Activated T-cell treated with anti-CD3 and anti-CD28 coated beads for 24 hours (primary cell): Measurements from ENCODE around the gene SEMA5A.

Experiments
- DNase-seq: peaks from one replicate; pipeline ENCODE4 v3.0.0-alpha.2; 2020; ENCODE audit warnings: low read depth

Gene SEMA5A

DNA sequence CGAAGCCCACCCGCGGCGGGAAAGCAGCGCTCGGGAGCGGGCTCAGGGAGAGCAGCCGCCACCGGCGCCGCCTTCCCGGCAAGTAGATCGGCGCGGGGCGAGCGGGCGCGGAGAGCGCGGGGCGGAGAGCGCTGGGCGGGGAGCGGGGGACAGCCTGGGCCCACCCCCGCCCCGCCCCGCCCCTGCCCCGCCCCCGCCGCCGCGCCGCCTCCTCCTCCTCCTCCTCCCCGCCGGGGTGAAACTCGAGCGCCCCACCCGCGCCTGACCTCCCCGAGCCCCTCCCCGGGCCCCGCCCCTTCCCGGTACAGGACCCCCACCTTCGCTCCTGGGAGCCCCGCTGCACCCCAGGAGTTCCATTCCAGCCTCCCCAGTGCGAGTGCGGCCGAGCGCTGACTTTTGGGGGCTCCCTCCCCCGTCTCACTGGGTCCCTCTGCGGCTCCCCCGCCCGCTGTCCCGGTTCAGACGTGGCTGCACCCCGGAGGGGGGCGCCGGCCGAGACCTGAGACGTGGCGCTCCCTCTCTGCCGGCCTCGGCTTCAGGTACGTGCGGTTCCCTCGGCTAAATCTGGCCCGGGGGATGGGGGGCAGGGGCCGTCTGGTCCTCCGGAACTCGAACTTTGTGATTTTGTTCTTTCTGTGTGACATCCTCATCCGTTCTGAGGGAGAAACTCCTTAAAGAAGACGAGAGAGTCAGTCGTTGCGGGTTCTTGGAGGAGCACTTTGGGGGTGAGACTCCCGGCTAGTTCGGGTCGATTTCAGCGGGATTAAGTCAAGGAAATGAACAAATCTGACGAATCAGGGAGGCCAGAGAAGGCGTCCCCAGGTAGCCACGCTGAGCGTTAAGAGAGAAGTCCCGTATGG lies at the start of gene SEMA5A:
TSS of gene SEMA5A (minus strand) at position 84 of the 860 bp plus-strand sequence. CDS start 166,129 bp downstream, outside the sequence.
- no peak for DNase-seq

GRCh38 chr5:9594913-9595312 lies 49.0 kb upstream of the SEMA5A start:
- DNase-seq: no peak

GRCh38 chr5:9589049-9589835 lies 43.4 kb upstream of the SEMA5A start:
- no peak for DNase-seq

DNA sequence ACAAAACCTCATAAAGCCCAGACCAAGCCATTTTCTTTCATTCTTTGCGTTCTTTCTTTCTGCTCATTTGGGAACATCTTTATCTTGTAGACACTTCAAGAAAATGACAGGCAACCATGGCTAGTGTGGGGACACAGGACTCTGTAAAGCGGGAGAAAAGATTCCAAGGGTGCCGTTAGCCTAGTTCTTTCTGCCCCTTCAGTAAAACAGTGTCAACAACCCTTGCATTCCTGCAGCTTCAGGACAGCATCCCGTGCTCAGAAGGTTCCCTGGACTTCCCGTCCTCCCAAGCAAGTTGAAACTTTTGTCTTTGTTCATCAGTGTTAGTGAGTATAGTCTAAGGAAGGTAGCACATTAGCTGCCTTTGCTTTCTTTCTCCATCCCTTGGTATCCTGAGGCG lies 42.4 kb upstream of the SEMA5A start:
- DNase-seq: no peak

DNA sequence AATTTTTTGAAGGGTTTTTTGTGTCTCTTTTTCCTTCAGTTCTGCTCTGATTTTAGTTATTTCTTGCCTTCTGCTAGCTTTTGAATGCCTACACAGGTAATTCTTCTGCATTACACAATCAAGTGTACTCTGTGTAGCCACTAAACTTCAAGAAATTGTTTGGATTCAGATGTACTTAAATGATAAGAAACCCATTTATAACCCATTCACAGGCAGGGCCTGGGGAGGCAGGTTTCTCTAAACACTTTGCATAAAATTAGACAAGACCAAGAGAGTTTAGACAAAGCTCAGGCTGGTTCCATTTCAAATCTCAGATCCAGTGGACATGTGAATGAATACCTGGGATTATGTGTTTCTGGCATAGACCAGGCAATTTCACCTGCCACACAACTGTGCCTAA lies 41.3 kb upstream of the SEMA5A start:
- no peak for DNase-seq

DNA sequence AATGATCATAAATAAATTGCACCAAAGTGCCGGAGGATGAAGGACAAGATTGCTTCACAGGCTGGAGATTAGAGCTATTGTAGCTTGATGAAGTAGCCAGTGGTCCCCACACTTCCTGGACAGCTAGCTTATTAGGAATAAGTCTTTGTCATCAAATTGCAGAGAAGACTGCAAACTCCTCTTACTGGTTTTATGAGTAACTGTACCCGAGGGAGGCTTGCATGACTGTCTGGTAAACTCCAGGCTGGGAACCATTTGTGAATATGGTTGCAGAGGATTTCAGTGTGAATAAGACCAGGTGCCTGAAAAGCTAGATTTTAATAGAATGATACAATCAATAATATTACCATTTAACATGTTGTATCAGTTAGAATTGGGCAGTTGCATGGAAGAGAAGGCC lies 36.5 kb upstream of the SEMA5A start:
- no peak for DNase-seq

- no peak for DNase-seq
Measured at GRCh38 chr5:9573796-9574195, 27.9 kb upstream of the SEMA5A start.

- DNase-seq: no peak
Measured at GRCh38 chr5:9572246-9572645, 26.4 kb upstream of the SEMA5A start.

- DNase-seq: no peak
Measured at GRCh38 chr5:9570876-9571275, 25.0 kb upstream of the SEMA5A start.

- no peak for DNase-seq
Measured at GRCh38 chr5:9567039-9567438, 21.2 kb upstream of the SEMA5A start.

- DNase-seq: no peak
Measured at GRCh38 chr5:9564752-9565151, 18.9 kb upstream of the SEMA5A start.

GRCh38 chr5:9562141-9562540 lies 16.3 kb upstream of the SEMA5A start:
- DNase-seq: no peak

GRCh38 chr5:9559965-9560364 lies 14.1 kb upstream of the SEMA5A start:
- no peak for DNase-seq

DNA sequence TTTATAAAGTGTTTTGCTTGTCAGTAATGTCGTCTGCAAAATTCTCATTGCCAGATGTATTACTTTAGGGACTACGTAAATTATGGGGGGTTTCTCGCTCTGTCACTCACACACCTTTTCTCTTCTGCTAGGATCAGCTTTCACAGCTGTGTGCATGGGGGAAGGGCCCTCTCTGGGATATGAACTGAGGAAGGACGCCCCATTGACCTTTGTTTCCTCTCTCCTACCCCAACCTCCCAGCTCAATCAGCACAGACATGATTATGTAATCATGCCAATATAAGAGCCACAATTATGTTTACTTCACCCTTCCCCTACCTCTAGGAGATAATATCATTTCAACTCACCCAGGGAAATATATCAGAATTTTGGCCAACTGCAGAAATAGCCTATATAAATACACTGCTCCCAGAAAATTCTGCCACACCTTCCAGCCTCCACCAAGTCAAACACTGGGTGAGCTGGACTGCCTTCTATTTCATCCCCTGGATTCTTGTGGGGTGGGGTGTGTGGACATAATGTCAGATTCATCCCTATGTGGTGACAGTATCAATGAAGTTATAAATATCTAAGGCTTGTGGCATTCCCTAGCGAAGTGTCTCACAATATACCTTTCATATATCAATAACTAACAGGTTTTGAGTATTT lies 12.6 kb upstream of the SEMA5A start:
- no peak for DNase-seq

GRCh38 chr5:9557696-9558095 lies 11.8 kb upstream of the SEMA5A start:
- no peak for DNase-seq

DNA sequence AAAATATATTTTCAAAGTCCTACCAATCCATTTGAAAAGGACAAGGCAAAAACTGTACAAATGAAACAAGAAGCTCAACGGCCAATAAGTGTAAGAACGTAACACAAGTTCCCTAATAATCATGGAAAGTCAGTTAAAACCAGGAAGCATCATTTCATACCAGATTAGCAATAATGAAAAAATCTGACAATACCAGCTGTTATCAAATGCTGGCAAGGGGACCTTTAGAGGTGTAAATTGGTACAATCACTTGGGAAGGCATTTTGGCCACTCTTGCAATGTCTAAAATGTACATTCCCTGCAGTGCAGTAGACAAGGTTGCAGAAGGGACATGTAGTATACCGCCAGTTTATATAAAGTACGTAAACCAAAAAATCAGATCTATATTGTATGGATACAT lies 10.1 kb upstream of the SEMA5A start:
- no peak for DNase-seq

- no peak for DNase-seq
Measured at GRCh38 chr5:9554122-9554521, 8.2 kb upstream of the SEMA5A start.

- DNase-seq: no peak
Measured at GRCh38 chr5:9553561-9553960, 7.7 kb upstream of the SEMA5A start.

DNA sequence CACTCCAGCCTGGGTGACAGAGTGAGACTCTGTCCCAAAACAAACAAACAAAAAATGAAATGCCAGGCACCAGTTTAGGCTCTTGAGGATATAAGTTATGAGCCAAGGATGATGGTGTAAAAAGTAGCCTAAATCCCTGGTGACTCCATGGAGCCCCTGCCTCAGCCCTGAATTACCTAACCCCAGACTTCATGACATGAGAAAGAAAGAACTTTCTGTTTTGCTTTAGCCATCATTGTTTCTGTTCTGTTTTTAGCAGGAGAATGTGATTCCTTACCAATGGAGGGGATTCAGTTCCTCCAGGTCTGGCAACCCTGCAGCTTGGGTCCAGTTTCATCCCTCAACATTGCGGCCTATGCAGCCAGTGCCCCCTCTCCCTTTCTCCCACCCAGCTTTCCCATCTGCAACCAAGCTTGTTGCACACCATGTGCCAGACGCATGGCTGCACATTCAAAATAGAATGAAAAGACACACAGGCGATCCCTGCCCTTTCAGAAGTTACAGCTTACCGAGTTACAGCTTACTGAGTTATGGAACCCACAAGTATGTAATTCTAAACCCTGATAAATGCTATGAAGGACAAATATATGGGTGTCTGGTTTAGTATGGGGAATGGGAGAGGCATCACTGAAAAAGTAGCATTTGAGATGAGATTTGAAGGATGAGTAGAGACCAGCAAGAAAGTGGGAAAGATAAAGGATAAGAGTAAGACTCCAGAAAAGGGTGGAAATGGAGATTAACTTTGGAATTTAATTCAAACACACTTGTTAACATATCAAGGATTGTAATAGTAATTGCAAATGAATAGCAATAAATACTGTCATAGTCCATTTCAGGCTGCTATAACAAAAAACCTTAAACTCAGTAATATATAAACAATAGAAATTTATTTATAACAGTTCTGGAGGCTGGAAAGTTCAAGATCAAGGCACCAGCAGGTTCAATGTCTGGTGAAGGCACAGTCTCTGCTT lies 6.0 kb upstream of the SEMA5A start:
- no peak for DNase-seq

DNA sequence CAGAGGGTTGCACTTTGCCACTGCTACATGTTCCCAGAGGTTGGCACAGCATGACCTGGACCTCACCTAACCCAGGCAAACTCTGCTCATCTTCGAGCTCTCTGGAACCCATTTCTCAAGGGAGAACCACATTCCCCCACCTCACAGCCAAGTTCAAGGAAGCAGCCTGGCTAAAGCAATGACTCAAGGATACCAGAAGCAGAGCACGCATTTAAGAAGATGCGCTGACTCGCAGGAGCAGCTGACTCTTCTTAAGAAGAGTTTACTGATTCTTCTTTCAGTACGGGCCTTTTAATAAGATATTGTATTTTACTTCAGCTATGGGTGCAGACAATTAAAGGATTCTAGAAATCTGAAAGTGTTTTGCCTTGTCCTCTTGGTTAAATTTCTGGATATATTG lies 4.1 kb upstream of the SEMA5A start:
- DNase-seq: no peak

GRCh38 chr5:9547122-9547947 lies 1.5 kb upstream of the SEMA5A start:
- no peak for DNase-seq
